Measurements from ENCODE around the gene PPP1R15B. TPM values are rescaled to one million over a fixed set of nuclear protein-coding genes. Genes with fewer than 3 reads are reported as not detected.

Gene PPP1R15B
- polyA plus RNA-seq, 1 donor (not counting 4 experiments of a cell fraction or from before 2014, with no cell fraction given), result 19.1 TPM

DNA sequence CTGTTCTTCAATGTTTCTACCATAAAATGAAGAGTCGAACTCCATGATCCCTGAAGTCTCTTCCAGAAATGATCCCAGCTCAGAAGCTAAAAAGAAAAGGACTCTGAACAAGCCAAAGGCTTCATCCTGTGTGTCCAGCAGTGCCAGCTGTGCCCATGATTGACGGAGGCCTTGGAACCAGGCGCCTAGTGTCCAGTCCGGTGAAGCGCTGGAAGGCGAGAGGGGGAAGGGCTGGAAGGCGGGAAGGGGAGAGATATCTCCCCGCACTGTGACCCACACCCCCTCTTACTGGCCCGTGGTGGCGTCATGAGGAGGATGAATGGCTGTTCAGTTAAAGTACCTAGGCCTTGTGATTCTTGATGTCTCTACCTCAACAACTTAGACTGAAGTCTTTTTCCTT lies 41.4 kb downstream of the PPP1R15B start:
- no peak overlapping the region for H3K9ac ChIP-seq (ENCODE audit: control insufficient read depth, extremely low read depth, insufficient read depth, low read length)
- H3K36me3 ChIP-seq (ENCODE audit: control insufficient read depth in 2 of 2, extremely low read depth in 1 of 2, insufficient read depth in 2 of 2, low read length in 2 of 2), result no peaks in the 10 kb centered on the region
- H3K79me2 ChIP-seq (ENCODE audit: control insufficient read depth, insufficient read depth, low read length), result no peaks in the 10 kb centered on the region
- DNase-seq (ENCODE audit: low read depth, low spot score) (no peak), FAIRE-seq (no peak)
- no peak for TF ChIP-seq EZH2 (IDR thresholded peaks at IDR 0.05; ENCODE audit: low read length)
- TF ChIP-seq, protein P1, sequence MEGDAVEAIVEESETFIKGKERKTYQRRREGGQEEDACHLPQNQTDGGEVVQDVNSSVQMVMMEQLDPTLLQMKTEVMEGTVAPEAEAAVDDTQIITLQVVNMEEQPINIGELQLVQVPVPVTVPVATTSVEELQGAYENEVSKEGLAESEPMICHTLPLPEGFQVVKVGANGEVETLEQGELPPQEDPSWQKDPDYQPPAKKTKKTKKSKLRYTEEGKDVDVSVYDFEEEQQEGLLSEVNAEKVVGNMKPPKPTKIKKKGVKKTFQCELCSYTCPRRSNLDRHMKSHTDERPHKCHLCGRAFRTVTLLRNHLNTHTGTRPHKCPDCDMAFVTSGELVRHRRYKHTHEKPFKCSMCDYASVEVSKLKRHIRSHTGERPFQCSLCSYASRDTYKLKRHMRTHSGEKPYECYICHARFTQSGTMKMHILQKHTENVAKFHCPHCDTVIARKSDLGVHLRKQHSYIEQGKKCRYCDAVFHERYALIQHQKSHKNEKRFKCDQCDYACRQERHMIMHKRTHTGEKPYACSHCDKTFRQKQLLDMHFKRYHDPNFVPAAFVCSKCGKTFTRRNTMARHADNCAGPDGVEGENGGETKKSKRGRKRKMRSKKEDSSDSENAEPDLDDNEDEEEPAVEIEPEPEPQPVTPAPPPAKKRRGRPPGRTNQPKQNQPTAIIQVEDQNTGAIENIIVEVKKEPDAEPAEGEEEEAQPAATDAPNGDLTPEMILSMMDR (optimal IDR thresholded peaks at IDR 0.05 in 1 of 3, IDR thresholded peaks at IDR 0.05 in 1 of 3, conservative IDR thresholded peaks at IDR 0.05 in 1 of 3; ENCODE audit: extremely low read depth in 1 of 3, insufficient read depth in 2 of 3, low read length in 3 of 3), result no peak
- dilution Hi-C loops (cut with MboI; ENCODE audit: extremely low pct_ligation_motif_present, low sequenced_read_pairs), result no loop called here
- H3K27me3 ChIP-seq (ENCODE audit: control insufficient read depth, extremely low read depth, insufficient read depth, low read length), result peaks cover 4% of the 10 kb centered on the region
- H3K4me2 ChIP-seq (ENCODE audit: control insufficient read depth, extremely low read depth, insufficient read depth, low read depth, low read length), result no peak overlapping the region
- H4K20me1 ChIP-seq (ENCODE audit: control insufficient read depth, extremely low read depth, insufficient read depth, low read length), result no peaks in the 10 kb centered on the region
- H3K4me3 ChIP-seq (ENCODE audit: control insufficient read depth in 2 of 3, extremely low read depth in 1 of 3, insufficient read depth in 2 of 3, low read depth in 1 of 3, low read length in 3 of 3), result no peak overlapping the region
- H3K4me1 ChIP-seq (ENCODE audit: control insufficient read depth, extremely low read depth, insufficient read depth, low read length), result peaks cover 3% of the 10 kb centered on the region
- H3K27ac ChIP-seq (ENCODE audit: control insufficient read depth, insufficient read depth, low read length), result no peak overlapping the region
- no peaks in the 10 kb centered on the region for H3K9me3 ChIP-seq (ENCODE audit: control insufficient read depth, low read depth, low read length)
- no peaks in the 10 kb centered on the region for H3K9me1 ChIP-seq (ENCODE audit: control insufficient read depth, extremely low read depth, insufficient read depth, low read length)
- H2AFZ ChIP-seq (ENCODE audit: control insufficient read depth, low read length), result no peak overlapping the region

DNA sequence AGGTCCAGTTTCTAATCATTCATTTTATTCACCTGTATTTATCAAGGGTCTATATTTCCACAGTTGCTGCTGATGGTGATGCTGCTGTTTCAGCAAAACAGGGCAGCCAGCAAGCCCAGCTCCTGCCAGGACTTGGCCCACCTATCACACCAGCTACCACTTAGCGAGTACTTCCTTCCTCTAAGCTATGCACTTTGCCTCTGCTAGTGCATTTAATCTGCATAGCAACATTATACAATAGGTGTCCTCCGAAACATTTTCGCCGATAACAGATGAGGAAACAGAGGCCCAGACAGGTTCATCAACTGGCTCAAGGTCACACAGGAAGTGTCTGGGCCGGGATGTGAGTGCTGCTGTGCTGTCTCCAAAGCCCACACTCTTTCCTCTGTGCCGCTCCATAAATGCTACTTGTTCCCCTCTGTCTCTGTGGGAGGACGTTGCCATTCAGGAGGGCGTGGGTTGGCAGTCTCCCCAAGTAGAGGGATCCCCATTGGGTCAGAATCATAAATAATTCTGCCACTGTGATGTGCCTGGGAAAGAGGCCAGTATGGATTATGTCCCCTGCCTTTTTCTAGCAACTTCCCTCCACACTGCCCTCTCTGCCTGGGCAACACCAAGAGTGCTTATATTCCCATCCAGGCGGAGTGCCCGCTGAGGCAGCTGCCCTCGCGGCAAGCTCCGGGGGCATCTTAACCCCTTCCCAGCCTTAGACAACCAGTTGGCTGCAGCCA lies 42.5 kb downstream of the PPP1R15B start:
- H3K9me3 ChIP-seq (ENCODE audit: control insufficient read depth, low read depth, low read length), result no peaks in the 10 kb centered on the region
- no peak overlapping the region for H3K4me2 ChIP-seq (ENCODE audit: control insufficient read depth, extremely low read depth, insufficient read depth, low read depth, low read length)
- no peak overlapping the region for H3K9ac ChIP-seq (ENCODE audit: control insufficient read depth, extremely low read depth, insufficient read depth, low read length)
- no peak for DNase-seq (ENCODE audit: low read depth, low spot score)
- no peaks in the 10 kb centered on the region for H4K20me1 ChIP-seq (ENCODE audit: control insufficient read depth, extremely low read depth, insufficient read depth, low read length)
- FAIRE-seq, result no peak
- H3K27me3 ChIP-seq (ENCODE audit: control insufficient read depth, extremely low read depth, insufficient read depth, low read length), result no peaks in the 10 kb centered on the region
- no peaks in the 10 kb centered on the region for H3K36me3 ChIP-seq (ENCODE audit: control insufficient read depth in 2 of 2, extremely low read depth in 1 of 2, insufficient read depth in 2 of 2, low read length in 2 of 2)
- H3K4me3 ChIP-seq (ENCODE audit: control insufficient read depth in 2 of 3, extremely low read depth in 1 of 3, insufficient read depth in 2 of 3, low read depth in 1 of 3, low read length in 3 of 3), result no peak overlapping the region
- H2AFZ ChIP-seq (ENCODE audit: control insufficient read depth, low read length), result no peak overlapping the region
- no peaks in the 10 kb centered on the region for H3K9me1 ChIP-seq (ENCODE audit: control insufficient read depth, extremely low read depth, insufficient read depth, low read length)
- TF ChIP-seq, protein P1 (optimal IDR thresholded peaks at IDR 0.05 in 1 of 3, IDR thresholded peaks at IDR 0.05 in 1 of 3, conservative IDR thresholded peaks at IDR 0.05 in 1 of 3; ENCODE audit: extremely low read depth in 1 of 3, insufficient read depth in 2 of 3, low read length in 3 of 3), result no peak
- TF ChIP-seq EZH2 (IDR thresholded peaks at IDR 0.05; ENCODE audit: low read length), result no peak
- no peak overlapping the region for H3K27ac ChIP-seq (ENCODE audit: control insufficient read depth, insufficient read depth, low read length)
- no peaks in the 10 kb centered on the region for H3K79me2 ChIP-seq (ENCODE audit: control insufficient read depth, insufficient read depth, low read length)
- peaks cover 3% of the 10 kb centered on the region for H3K4me1 ChIP-seq (ENCODE audit: control insufficient read depth, extremely low read depth, insufficient read depth, low read length)
- dilution Hi-C loops (cut with MboI; ENCODE audit: extremely low pct_ligation_motif_present, low sequenced_read_pairs), result no loop called here
